GM12892 (cell line): ENCODE data around the gene HORMAD2.

Experiments used
- POLR2A ChIP-seq: IDR thresholded peaks from 2 replicates; pipeline ENCODE4 v1.6.1; 2011; ENCODE audit warnings: low read depth, low read length, control low read depth
- TAF1 ChIP-seq: IDR thresholded peaks from 2 replicates; pipeline ENCODE4 v1.6.1; 2011; ENCODE audit warnings: low read depth, mild to moderate bottlenecking, control low read depth, low read length, borderline replicate concordance

- TF ChIP-seq POLR2A, result no peak
- no peak for TF ChIP-seq TAF1
Observed at GRCh38 chr22:30078320-30079311, 1.6 kb upstream of the HORMAD2 start.
